ENCODE data around the gene H2BK1. TPM values are rescaled to one million over a fixed set of nuclear protein-coding genes. Genes with fewer than 3 reads are reported as not detected.

Gene H2BK1
- total and polyA plus RNA-seq, 2 of the 13 experiments (the other 11 are each of a cell fraction or from before 2014, with no cell fraction given) = not detected

GRCh38 chr7:151201751-151202150 lies 8.5 kb downstream of the H2BK1 start (continued):
- TF ChIP-seq BCL3 (CRISPR knock-in tag; IDR thresholded peaks at IDR 0.05) (no peak), ZHX2 (IDR thresholded peaks at IDR 0.05; ENCODE audit: low read depth) (no peak), ZHX2 (CRISPR knock-in tag; IDR thresholded peaks at IDR 0.05; ENCODE audit: borderline replicate concordance) (no peak), ZSCAN22 (CRISPR knock-in tag; IDR thresholded peaks at IDR 0.05) (no peak), ZNF343 (CRISPR knock-in tag; IDR thresholded peaks at IDR 0.05) (no peak), HNF1A (IDR thresholded peaks at IDR 0.05; ENCODE audit: low read depth) (no peak), HNF1A (CRISPR knock-in tag; IDR thresholded peaks at IDR 0.05; ENCODE audit: borderline replicate concordance) (no peak), RBAK (CRISPR knock-in tag; IDR thresholded peaks at IDR 0.05) (no peak)
